Measurements from ENCODE around the gene SLC25A38. TPM values are rescaled to one million over a fixed set of nuclear protein-coding genes. Genes with fewer than 3 reads are reported as not detected.

Gene SLC25A38
- total and polyA plus RNA-seq, 9 of the 15 experiments (the other 6 are each of a cell fraction or from before 2014, with no cell fraction given), result 13.5 to 51.1 (median 30.6) TPM

GRCh38 chr3:39406368-39407258 lies 23.4 kb downstream of the SLC25A38 start, which contains the start of gene RPSA (continued):
- TF ChIP-seq CHCHD3 (CRISPR knock-in tag; IDR thresholded peaks at IDR 0.05), result peak; percentile 79; the same call in 1 of the 2 replicates
- no peak for TF ChIP-seq ZNF444 (CRISPR knock-in tag; IDR thresholded peaks at IDR 0.05)
- TF ChIP-seq ZNF740 (CRISPR knock-in tag; IDR thresholded peaks at IDR 0.05), result 0 out of 2 replicates have a peak, but pooled peaks have one; percentile 17
- TF ChIP-seq ZNF740 (tag; IDR thresholded peaks at IDR 0.05), result no peak
- no peak for TF ChIP-seq SRSF9 (IDR thresholded peaks at IDR 0.05; ENCODE audit: borderline replicate concordance, low read depth, low read length)
- peak; percentile 60; the same call in 1 of the 2 replicates for TF ChIP-seq BCOR (IDR thresholded peaks at IDR 0.05)
- TF ChIP-seq TCF15 (CRISPR knock-in tag; IDR thresholded peaks at IDR 0.05), result no peak
- peak; percentile 79 for TF ChIP-seq CXXC5 (CRISPR knock-in tag; IDR thresholded peaks at IDR 0.05)
- peak; percentile 63 to 85; a peak in 3 of 4 replicates for TF ChIP-seq RCOR1 (IDR thresholded peaks at IDR 0.05; ENCODE audit: borderline replicate concordance in 1 of 2, low read depth in 2 of 2, low read length in 2 of 2)
- no peak for TF ChIP-seq ARID3A (IDR thresholded peaks at IDR 0.05; ENCODE audit: borderline replicate concordance, low read depth, low read length)
- peak; percentile 68 for TF ChIP-seq DEAF1 (CRISPR knock-in tag; IDR thresholded peaks at IDR 0.05)
- no peak; the same call in 1 of the 2 replicates for TF ChIP-seq ARID1B (IDR thresholded peaks at IDR 0.05)
- peak; percentile 91 for TF ChIP-seq MBD2 (IDR thresholded peaks at IDR 0.05; ENCODE audit: borderline replicate concordance, low read depth)
- no peak for TF ChIP-seq ZNF41 (CRISPR knock-in tag; conservative IDR thresholded peaks at IDR 0.05)
- no peak for TF ChIP-seq TCFL5 (CRISPR knock-in tag; conservative IDR thresholded peaks at IDR 0.05)
- TF ChIP-seq ZNF609 (CRISPR knock-in tag; IDR thresholded peaks at IDR 0.05; ENCODE audit: borderline replicate concordance), result peak; percentile 91
- TF ChIP-seq ZNF232 (CRISPR knock-in tag; IDR thresholded peaks at IDR 0.05), result peak; percentile 82; the same call in 1 of the 2 replicates

All from K562 (cell line).